Measurements from ENCODE around the gene TMEM147.

Gene TMEM147

DNA sequence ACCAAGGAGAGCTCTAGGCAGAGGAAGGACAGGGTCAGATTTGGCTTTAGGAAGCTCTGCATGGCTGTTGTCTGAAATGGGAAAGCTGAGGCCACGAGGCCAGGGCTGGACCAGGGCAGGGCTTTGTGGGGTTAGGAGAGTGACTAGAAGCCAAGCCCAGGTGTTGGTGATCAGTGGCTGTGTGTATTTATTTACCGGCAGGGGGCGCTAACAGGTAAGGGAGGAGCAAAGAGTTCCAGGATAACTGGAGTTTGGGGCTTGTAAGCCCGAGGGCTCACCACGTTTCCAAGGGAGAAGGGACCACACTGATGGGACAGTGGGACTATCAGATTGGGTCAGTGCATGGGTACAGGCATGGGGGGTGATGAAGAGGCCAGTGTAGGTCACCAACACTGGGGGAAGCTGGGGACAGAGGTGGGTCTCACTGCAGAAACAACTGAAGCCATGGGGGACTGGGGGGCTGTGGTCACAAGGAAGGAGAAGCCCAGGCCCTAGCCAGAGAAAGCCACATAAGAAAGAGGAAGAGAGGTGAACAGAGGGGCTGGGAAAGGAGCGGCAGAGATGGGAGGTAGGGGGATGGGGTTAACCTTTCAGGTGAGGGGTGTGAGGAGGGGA lies 3.9 kb downstream of the TMEM147 start (continued):
- TF ChIP-seq ZNF548 (tag by site-specific recombination; IDR thresholded peaks at IDR 0.05) (no peak), ZNF112 (tag by site-specific recombination; IDR thresholded peaks at IDR 0.05) (no peak), BCL11A (tag by site-specific recombination; IDR thresholded peaks at IDR 0.05; ENCODE audit: low read depth) (no peak), ZFP37 (tag by site-specific recombination; IDR thresholded peaks at IDR 0.05) (no peak)
- TF ChIP-seq, protein P1, sequence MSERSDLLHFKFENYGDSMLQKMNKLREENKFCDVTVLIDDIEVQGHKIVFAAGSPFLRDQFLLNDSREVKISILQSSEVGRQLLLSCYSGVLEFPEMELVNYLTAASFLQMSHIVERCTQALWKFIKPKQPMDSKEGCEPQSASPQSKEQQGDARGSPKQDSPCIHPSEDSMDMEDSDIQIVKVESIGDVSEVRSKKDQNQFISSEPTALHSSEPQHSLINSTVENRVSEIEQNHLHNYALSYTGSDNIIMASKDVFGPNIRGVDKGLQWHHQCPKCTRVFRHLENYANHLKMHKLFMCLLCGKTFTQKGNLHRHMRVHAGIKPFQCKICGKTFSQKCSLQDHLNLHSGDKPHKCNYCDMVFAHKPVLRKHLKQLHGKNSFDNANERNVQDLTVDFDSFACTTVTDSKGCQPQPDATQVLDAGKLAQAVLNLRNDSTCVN (tag by site-specific recombination; optimal IDR thresholded peaks at IDR 0.05) = peak; percentile 16
- TF ChIP-seq, protein P2, sequence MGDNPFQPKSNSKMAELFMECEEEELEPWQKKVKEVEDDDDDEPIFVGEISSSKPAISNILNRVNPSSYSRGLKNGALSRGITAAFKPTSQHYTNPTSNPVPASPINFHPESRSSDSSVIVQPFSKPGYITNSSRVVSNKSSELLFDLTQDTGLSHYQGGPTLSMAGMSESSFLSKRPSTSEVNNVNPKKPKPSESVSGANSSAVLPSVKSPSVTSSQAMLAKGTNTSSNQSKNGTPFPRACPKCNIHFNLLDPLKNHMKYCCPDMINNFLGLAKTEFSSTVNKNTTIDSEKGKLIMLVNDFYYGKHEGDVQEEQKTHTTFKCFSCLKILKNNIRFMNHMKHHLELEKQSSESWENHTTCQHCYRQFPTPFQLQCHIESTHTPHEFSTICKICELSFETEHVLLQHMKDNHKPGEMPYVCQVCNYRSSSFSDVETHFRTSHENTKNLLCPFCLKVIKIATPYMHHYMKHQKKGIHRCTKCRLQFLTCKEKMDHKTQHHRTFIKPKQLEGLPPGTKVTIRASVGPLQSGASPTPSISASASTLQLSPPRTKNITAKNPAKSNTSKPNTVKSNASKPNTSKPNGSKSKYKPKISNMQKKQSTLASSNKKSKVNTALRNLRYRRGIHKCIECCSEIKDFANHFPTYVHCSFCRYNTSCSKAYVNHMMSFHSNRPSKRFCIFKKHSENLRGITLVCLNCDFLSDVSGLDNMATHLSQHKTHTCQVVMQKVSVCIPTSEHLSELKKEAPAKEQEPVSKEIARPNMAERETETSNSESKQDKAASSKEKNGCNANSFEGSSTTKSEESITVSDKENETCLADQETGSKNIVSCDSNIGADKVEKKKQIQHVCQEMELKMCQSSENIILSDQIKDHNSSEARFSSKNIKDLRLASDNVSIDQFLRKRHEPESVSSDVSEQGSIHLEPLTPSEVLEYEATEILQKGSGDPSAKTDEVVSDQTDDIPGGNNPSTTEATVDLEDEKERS (tag by site-specific recombination; IDR thresholded peaks at IDR 0.05) = no peak
- TF ChIP-seq, protein P3, sequence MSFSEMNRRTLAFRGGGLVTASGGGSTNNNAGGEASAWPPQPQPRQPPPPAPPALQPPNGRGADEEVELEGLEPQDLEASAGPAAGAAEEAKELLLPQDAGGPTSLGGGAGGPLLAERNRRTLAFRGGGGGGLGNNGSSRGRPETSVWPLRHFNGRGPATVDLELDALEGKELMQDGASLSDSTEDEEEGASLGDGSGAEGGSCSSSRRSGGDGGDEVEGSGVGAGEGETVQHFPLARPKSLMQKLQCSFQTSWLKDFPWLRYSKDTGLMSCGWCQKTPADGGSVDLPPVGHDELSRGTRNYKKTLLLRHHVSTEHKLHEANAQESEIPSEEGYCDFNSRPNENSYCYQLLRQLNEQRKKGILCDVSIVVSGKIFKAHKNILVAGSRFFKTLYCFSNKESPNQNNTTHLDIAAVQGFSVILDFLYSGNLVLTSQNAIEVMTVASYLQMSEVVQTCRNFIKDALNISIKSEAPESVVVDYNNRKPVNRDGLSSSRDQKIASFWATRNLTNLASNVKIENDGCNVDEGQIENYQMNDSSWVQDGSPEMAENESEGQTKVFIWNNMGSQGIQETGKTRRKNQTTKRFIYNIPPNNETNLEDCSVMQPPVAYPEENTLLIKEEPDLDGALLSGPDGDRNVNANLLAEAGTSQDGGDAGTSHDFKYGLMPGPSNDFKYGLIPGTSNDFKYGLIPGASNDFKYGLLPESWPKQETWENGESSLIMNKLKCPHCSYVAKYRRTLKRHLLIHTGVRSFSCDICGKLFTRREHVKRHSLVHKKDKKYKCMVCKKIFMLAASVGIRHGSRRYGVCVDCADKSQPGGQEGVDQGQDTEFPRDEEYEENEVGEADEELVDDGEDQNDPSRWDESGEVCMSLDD (tag by site-specific recombination; IDR thresholded peaks at IDR 0.05) = peak; percentile 60; the same call in 1 of the 2 replicates

DNA sequence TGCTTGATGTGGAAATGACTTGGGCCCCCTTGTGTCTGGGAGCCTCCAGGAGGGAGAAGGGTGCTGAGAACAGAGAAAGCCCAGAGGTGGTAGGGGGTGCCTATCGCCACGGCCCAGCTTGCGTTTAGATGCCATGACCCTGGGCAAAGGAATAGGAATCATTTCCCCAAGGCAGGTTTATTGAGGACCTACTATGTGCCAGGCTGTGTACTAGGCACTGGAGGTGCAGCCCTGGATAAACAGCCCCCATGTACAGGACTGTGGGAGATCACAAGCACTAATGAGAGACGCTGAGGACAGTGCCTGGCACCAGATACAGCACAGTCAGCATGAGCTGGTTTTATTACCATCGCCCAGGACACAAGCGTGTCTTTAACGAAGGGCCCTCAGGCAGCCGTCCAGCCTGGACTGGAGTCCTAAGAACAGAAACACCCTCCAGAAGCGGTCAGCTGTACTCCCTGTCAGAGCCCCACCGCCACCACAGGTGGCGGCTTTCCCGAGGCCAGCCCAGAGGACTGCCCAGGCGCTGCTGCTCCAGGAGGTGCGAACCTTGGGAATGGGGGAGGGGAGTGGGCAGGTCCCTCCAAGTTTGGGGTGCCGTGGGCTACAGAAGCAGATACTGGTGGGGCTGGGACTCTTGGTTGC lies 4.6 kb downstream of the TMEM147 start:
- H3K36me3 ChIP-seq (ENCODE audit: control insufficient read depth in 2 of 2, insufficient read depth in 1 of 2, low read length in 2 of 2) = peaks cover 21 to 37% of the 10 kb centered on the region in 2 experiments; a peak in 2 of 3 replicates
- peaks cover 7% of the 10 kb centered on the region for H3K4me1 ChIP-seq (ENCODE audit: control insufficient read depth, insufficient read depth, low read length)
- ChIA-PET CTCF (interaction anchor here (0.5 to 3.9 kb wide), 38 partner anchors 8 to 382 kb away, joined by 3 to 53 read pairs (median 6); partner anchors contain the start of genes COX6B1 and HAUS5), POLR2A (interaction anchor here (1.9 to 2.5 kb wide), 2 partner anchors 8 to 63 kb away, joined by 7 to 10 read pairs; partner anchors contain the start of gene HAUS5)
- no peaks in the 10 kb centered on the region for H3K9me3 ChIP-seq (ENCODE audit: control insufficient read depth, insufficient read depth, low read depth, low read length)
- TF ChIP-seq ZNF416 (tag by site-specific recombination; IDR thresholded peaks at IDR 0.05) (no peak), ZNF664 (tag by site-specific recombination; IDR thresholded peaks at IDR 0.05) (peak; percentile 68; the same call in 1 of the 2 replicates)
- no peak overlapping the region for H3K27ac ChIP-seq (ENCODE audit: extremely low read depth, low read depth, low read length)
- no peak overlapping the region for H3K4me3 ChIP-seq (ENCODE audit: low read depth, low read length)

DNA sequence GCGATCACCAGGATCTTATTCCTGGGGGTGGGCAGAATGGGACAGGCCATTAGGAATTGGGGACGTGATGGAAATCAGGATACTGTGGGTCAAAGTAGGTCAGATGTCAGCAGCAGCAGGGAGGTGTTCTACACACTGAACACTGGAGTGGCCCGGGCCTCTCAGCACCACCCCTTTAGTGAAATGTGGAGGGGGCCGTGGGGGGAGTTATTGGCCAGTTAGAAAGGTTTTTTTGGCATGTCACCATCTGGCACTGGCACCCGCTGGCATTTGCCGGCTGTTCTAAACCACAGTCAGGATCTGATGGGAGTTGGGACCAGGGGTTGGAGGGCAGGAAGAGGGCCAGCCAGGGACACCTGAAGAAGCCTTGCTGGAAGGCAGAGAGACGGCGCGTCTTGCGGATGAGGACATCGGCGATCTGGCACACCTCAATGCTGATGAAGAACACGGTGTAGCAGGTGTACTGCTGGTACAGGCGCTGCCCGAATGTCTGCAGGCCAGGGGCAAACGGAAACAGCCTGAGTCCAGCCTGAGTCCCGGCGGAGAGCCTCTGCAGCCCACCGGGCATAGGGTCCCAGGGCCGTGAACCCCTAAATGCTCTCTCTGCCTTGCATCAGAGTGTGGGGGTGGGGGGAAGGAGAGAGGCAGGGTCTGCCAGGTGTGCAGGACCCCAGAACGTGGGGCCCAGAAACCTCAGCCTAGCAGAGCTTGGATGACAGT lies 5.8 kb downstream of the TMEM147 start:
- Histone ChIP-seq H3K36me3 (ENCODE audit: control insufficient read depth in 2 of 2, insufficient read depth in 1 of 2, low read length in 2 of 2) (peaks cover 21 to 37% of the 10 kb centered on the region in 2 experiments; a peak in 2 of 3 replicates), H3K4me1 (ENCODE audit: control insufficient read depth, insufficient read depth, low read length) (peaks cover 4% of the 10 kb centered on the region), H3K9me3 (ENCODE audit: control insufficient read depth, insufficient read depth, low read depth, low read length) (no peaks in the 10 kb centered on the region), H3K4me3 (ENCODE audit: low read depth, low read length) (no peak overlapping the region), H3K27ac (ENCODE audit: extremely low read depth, low read depth, low read length) (no peak overlapping the region)
- CTCF ChIA-PET = interaction anchor here (0.6 to 1.6 kb wide), 6 partner anchors 41 to 1894 kb away, joined by 3 to 9 read pairs (median 4); no protein-coding TSS in a partner anchor
- POLR2A ChIA-PET = interaction anchor here (0.6 to 1.2 kb wide), 2 partner anchors 93 to 258 kb away, joined by 4 to 5 read pairs; no protein-coding TSS in a partner anchor
- no peak for TF ChIP-seq ZIC2 (tag by site-specific recombination; IDR thresholded peaks at IDR 0.05)
- no peak for TF ChIP-seq IKZF3 (tag by site-specific recombination; IDR thresholded peaks at IDR 0.05)
- no peak for TF ChIP-seq PRDM2 (tag by site-specific recombination; IDR thresholded peaks at IDR 0.05; ENCODE audit: borderline replicate concordance)
- TF ChIP-seq ZFP69B (tag by site-specific recombination; IDR thresholded peaks at IDR 0.05) = no peak

Data from HEK293 (cell line).